GM23338 (cell line): ENCODE measurements around the gene MED14. TPM values are rescaled to one million over a fixed set of nuclear protein-coding genes. Genes with fewer than 3 reads are reported as not detected.

Source experiments
- ATAC-seq: fragments of 200-7000 bp; cut with Tn5 transposase; 3 replicates; pipeline ENCODE4 v1.9.1; 2020
- DNase-seq: peaks from one replicate; pipeline ENCODE4 v3.0.0-alpha.2; 2015; ENCODE audit warnings: low spot score
- H2AFZ ChIP-seq: fragments of 200-600 bp; sonication (generic); 2 replicates; pipeline ENCODE4 v1.8.0; 2016; ENCODE audit warnings: antibody characterized with exemption, mild to moderate bottlenecking, moderate library complexity
- H3F3A ChIP-seq: fragments of 200-600 bp; sonication (generic); replicated peaks from 2 replicates; pipeline ENCODE4 v1.8.0; 2017; ENCODE audit warnings: antibody characterized with exemption, mixed run types, low read depth
- H3K27ac ChIP-seq: fragments of 200-600 bp; sonication (generic); 2 replicates; pipeline ENCODE4 v1.6.1; 2016; ENCODE audit warnings: low read depth
- H3K27me3 ChIP-seq: fragments of 200-600 bp; sonication (generic); 2 replicates; pipeline ENCODE4 v1.8.0; 2016; ENCODE audit warnings: mild to moderate bottlenecking, mixed run types, moderate library complexity; ENCODE audit not compliant: insufficient read depth
- H3K36me3 ChIP-seq: fragments of 200-600 bp; sonication (generic); 2 replicates; pipeline ENCODE4 v1.8.0; 2016; ENCODE audit warnings: mild to moderate bottlenecking; ENCODE audit not compliant: insufficient read depth
- H3K4me1 ChIP-seq: fragments of 200-600 bp; sonication (generic); 2 replicates; pipeline ENCODE4 v1.8.0; 2016; ENCODE audit warnings: mild to moderate bottlenecking, moderate library complexity; ENCODE audit not compliant: insufficient read depth
- H3K4me2 ChIP-seq: fragments of 200-600 bp; sonication (generic); 2 replicates; pipeline ENCODE4 v1.7.1; 2017; ENCODE audit warnings: mixed run types
- H3K4me3 ChIP-seq: fragments of 200-600 bp; sonication (generic); 2 replicates; pipeline ENCODE4 v1.6.1; 2016; ENCODE audit warnings: mixed run types
- H3K79me2 ChIP-seq: fragments of 200-600 bp; sonication (generic); replicated peaks from 2 replicates; pipeline ENCODE4 v1.8.0; 2017; ENCODE audit warnings: mild to moderate bottlenecking; ENCODE audit not compliant: insufficient read depth
- H3K9me2 ChIP-seq: fragments of 200-600 bp; sonication (generic); 2 replicates; pipeline ENCODE4 v1.8.0; 2017; ENCODE audit not compliant: insufficient read depth
- H4K20me1 ChIP-seq: fragments of 200-600 bp; sonication (generic); replicated peaks from 2 replicates; pipeline ENCODE4 v1.8.0; 2017; ENCODE audit warnings: mild to moderate bottlenecking; ENCODE audit not compliant: insufficient read depth
- H3K27ac Mint-ChIP-seq: 2 replicates; pipeline ENCODE4 v1.8.0; 2020; ENCODE audit warnings: inconsistent platforms, mild to moderate bottlenecking, moderate library complexity, mixed read lengths
- H3K27me3 Mint-ChIP-seq: 3 replicates; pipeline ENCODE4 v1.8.0; 2022; ENCODE audit warnings: low read depth, mild to moderate bottlenecking, moderate library complexity, mixed read lengths, inconsistent platforms; ENCODE audit not compliant: insufficient read depth, poor library complexity
- H3K36me3 Mint-ChIP-seq: 3 replicates; pipeline ENCODE4 v1.8.0; 2021; ENCODE audit warnings: low read depth, mild to moderate bottlenecking, inconsistent platforms, moderate library complexity, mixed read lengths
- H3K4me1 Mint-ChIP-seq: 3 replicates; pipeline ENCODE4 v1.8.0; 2020; ENCODE audit warnings: mild to moderate bottlenecking, inconsistent platforms, mixed read lengths
- H3K4me3 Mint-ChIP-seq: 3 replicates; pipeline ENCODE4 v1.8.0; 2021; ENCODE audit warnings: moderate library complexity, mild to moderate bottlenecking, inconsistent platforms, mixed read lengths
- H3K9me3 Mint-ChIP-seq: 3 replicates; pipeline ENCODE4 v1.8.0; 2020; ENCODE audit warnings: moderate library complexity, mild to moderate bottlenecking, inconsistent platforms, mixed read lengths
- CREB1 ChIP-seq: fragments of 250-450 bp; sonication (Bioruptor Pico); IDR thresholded peaks from 2 replicates; pipeline ENCODE4 v1.5.0; 2020; ENCODE audit warnings: low read depth, mild to moderate bottlenecking, moderate library complexity
- CTCF ChIP-seq, 2 experiments: fragments of 200-600 bp in 1 of 2; sonication (generic) in 1 of 2; conservative IDR thresholded peaks; 2 replicates each; pipeline versions ENCODE4 v1.5.1 to v1.6.1; 2016 to 2017; ENCODE audit warnings: antibody characterized with exemption in 2 of 2, low read depth in 2 of 2, mild to moderate bottlenecking in 2 of 2, moderate library complexity in 1 of 2
- EZH2 ChIP-seq: fragments of 200-600 bp; sonication (generic); IDR thresholded peaks from one replicate; pipeline ENCODE4 v1.8.0; 2017; ENCODE audit warnings: antibody characterized with exemption, mild to moderate bottlenecking, low read depth; ENCODE audit not compliant: unreplicated experiment
- JUNB ChIP-seq: IDR thresholded peaks from one replicate; pipeline ENCODE4 v1.6.1; 2016; ENCODE audit warnings: antibody characterized with exemption; ENCODE audit not compliant: unreplicated experiment
- NANOG ChIP-seq: IDR thresholded peaks from 2 replicates; pipeline ENCODE4 v1.6.1; 2016; ENCODE audit warnings: antibody characterized with exemption, borderline replicate concordance
- POLR2AphosphoS5 ChIP-seq: IDR thresholded peaks from 2 replicates; pipeline ENCODE4 v1.6.1; 2016; ENCODE audit warnings: antibody characterized with exemption, low read depth
- ZNF114 ChIP-seq: fragments of 250-450 bp; sonication (Bioruptor Pico); IDR thresholded peaks from 2 replicates; pipeline ENCODE4 v1.5.0; 2020; ENCODE audit warnings: mild to moderate bottlenecking, moderate library complexity
- polyA plus RNA-seq: library from polyadenylated mRNA; unstranded; fragments of >200 nt; fragmentation: Nextera tagmentation; extraction: Ambion mirVana; gene quantifications from 2 replicates; pipeline ENCODE4 v1.2.1, GENCODE V29; 2016
- total RNA-seq: library from RNA; depleted of rRNA; stranded (reverse); fragments of >200 nt; shearing (Covaris generic); gene quantifications from 2 replicates; pipeline ENCODE4 v1.2.3, GENCODE V29; 2014
- TF ChIP-seq, protein P1 (sequence below): IDR thresholded peaks from one replicate; pipeline ENCODE4 v1.6.1; 2018; ENCODE audit warnings: antibody characterized with exemption; ENCODE audit not compliant: unreplicated experiment
- TF ChIP-seq, protein P2 (sequence below): fragments of 250-450 bp; sonication (Bioruptor Pico); IDR thresholded peaks from 2 replicates; pipeline ENCODE4 v1.5.0; 2020; ENCODE audit warnings: mild to moderate bottlenecking, moderate library complexity

Gene MED14
- total and polyA plus RNA-seq, 2 experiments from 2014 or later: 29.8 to 99.3 TPM

GRCh38 chrX:40709395-40709794 is 25.9 kb downstream of the MED14 start:
- TF ChIP-seq EZH2 (no peak), POLR2AphosphoS5 (no peak), ZNF114 (no peak), CREB1 (CRISPR knock-in tag) (no peak), JUNB (no peak), NANOG (no peak), CTCF (conservative IDR thresholded peaks at IDR 0.05; ENCODE audit: low read depth in 2 of 2) (no peak)
- TF ChIP-seq, protein P1, sequence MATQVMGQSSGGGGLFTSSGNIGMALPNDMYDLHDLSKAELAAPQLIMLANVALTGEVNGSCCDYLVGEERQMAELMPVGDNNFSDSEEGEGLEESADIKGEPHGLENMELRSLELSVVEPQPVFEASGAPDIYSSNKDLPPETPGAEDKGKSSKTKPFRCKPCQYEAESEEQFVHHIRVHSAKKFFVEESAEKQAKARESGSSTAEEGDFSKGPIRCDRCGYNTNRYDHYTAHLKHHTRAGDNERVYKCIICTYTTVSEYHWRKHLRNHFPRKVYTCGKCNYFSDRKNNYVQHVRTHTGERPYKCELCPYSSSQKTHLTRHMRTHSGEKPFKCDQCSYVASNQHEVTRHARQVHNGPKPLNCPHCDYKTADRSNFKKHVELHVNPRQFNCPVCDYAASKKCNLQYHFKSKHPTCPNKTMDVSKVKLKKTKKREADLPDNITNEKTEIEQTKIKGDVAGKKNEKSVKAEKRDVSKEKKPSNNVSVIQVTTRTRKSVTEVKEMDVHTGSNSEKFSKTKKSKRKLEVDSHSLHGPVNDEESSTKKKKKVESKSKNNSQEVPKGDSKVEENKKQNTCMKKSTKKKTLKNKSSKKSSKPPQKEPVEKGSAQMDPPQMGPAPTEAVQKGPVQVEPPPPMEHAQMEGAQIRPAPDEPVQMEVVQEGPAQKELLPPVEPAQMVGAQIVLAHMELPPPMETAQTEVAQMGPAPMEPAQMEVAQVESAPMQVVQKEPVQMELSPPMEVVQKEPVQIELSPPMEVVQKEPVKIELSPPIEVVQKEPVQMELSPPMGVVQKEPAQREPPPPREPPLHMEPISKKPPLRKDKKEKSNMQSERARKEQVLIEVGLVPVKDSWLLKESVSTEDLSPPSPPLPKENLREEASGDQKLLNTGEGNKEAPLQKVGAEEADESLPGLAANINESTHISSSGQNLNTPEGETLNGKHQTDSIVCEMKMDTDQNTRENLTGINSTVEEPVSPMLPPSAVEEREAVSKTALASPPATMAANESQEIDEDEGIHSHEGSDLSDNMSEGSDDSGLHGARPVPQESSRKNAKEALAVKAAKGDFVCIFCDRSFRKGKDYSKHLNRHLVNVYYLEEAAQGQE: no peak
- TF ChIP-seq, protein P2, sequence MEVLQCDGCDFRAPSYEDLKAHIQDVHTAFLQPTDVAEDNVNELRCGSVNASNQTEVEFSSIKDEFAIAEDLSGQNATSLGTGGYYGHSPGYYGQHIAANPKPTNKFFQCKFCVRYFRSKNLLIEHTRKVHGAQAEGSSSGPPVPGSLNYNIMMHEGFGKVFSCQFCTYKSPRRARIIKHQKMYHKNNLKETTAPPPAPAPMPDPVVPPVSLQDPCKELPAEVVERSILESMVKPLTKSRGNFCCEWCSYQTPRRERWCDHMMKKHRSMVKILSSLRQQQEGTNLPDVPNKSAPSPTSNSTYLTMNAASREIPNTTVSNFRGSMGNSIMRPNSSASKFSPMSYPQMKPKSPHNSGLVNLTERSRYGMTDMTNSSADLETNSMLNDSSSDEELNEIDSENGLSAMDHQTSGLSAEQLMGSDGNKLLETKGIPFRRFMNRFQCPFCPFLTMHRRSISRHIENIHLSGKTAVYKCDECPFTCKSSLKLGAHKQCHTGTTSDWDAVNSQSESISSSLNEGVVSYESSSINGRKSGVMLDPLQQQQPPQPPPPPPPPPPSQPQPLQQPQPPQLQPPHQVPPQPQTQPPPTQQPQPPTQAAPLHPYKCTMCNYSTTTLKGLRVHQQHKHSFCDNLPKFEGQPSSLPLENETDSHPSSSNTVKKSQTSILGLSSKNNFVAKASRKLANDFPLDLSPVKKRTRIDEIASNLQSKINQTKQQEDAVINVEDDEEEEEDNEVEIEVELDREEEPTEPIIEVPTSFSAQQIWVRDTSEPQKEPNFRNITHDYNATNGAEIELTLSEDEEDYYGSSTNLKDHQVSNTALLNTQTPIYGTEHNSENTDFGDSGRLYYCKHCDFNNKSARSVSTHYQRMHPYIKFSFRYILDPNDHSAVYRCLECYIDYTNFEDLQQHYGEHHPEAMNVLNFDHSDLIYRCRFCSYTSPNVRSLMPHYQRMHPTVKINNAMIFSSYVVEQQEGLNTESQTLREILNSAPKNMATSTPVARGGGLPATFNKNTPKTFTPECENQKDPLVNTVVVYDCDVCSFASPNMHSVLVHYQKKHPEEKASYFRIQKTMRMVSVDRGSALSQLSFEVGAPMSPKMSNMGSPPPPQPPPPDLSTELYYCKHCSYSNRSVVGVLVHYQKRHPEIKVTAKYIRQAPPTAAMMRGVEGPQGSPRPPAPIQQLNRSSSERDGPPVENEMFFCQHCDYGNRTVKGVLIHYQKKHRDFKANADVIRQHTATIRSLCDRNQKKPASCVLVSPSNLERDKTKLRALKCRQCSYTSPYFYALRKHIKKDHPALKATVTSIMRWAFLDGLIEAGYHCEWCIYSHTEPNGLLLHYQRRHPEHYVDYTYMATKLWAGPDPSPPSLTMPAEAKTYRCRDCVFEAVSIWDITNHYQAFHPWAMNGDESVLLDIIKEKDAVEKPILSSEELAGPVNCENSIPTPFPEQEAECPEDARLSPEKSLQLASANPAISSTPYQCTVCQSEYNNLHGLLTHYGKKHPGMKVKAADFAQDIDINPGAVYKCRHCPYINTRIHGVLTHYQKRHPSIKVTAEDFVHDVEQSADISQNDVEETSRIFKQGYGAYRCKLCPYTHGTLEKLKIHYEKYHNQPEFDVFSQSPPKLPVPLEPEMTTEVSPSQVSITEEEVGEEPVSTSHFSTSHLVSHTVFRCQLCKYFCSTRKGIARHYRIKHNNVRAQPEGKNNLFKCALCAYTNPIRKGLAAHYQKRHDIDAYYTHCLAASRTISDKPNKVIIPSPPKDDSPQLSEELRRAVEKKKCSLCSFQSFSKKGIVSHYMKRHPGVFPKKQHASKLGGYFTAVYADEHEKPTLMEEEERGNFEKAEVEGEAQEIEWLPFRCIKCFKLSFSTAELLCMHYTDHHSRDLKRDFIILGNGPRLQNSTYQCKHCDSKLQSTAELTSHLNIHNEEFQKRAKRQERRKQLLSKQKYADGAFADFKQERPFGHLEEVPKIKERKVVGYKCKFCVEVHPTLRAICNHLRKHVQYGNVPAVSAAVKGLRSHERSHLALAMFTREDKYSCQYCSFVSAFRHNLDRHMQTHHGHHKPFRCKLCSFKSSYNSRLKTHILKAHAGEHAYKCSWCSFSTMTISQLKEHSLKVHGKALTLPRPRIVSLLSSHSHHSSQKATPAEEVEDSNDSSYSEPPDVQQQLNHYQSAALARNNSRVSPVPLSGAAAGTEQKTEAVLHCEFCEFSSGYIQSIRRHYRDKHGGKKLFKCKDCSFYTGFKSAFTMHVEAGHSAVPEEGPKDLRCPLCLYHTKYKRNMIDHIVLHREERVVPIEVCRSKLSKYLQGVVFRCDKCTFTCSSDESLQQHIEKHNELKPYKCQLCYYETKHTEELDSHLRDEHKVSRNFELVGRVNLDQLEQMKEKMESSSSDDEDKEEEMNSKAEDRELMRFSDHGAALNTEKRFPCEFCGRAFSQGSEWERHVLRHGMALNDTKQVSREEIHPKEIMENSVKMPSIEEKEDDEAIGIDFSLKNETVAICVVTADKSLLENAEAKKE (CRISPR knock-in tag): no peak
- Mint-ChIP-seq H3K36me3 (peaks cover 65% of the 10 kb centered on the region), H3K4me3 (no peak overlapping the region), H3K9me3 (no peaks in the 10 kb centered on the region), H3K27me3 (no peaks in the 10 kb centered on the region), H3K4me1 (no peaks in the 10 kb centered on the region), H3K27ac (no peak overlapping the region)
- no peak overlapping the region for H3K4me2 ChIP-seq
- H3K36me3 ChIP-seq: peaks cover 47% of the 10 kb centered on the region
- DNase-seq (no peak), ATAC-seq (no peak)
- H3K4me3 ChIP-seq: no peak overlapping the region
- no peak overlapping the region for H2AFZ ChIP-seq
- H3K27me3 ChIP-seq: no peaks in the 10 kb centered on the region
- H3K79me2 ChIP-seq: peaks cover 17% of the 10 kb centered on the region
- no peaks in the 10 kb centered on the region for H3K9me2 ChIP-seq
- H3K27ac ChIP-seq: no peak overlapping the region
- H3K4me1 ChIP-seq: no peaks in the 10 kb centered on the region
- H3F3A ChIP-seq: no peaks in the 10 kb centered on the region
- 0 out of 2 replicates have a peak, but pooled peaks cover 4% of the 10 kb centered on the region for H4K20me1 ChIP-seq
